Activated T-helper 1 cell treated with anti-CD3 and anti-CD28 coated beads, Interleukin-2, amount 50 U/mL, for 16 hours (primary cell): ENCODE results near the gene KCNJ12.
"Not testable (repeated sequence)": the region's sequence is repeated elsewhere in the genome, so short reads cannot be mapped to it uniquely, and the experiment has no call there.

Source experiments
- DNase-seq, 2 donors: peaks; one replicate each; pipeline ENCODE4 v3.0.0-alpha.2; 2020; ENCODE audit warnings: low read depth in 1 of 2, low spot score in 1 of 2

The KCNJ12 gene

DNA sequence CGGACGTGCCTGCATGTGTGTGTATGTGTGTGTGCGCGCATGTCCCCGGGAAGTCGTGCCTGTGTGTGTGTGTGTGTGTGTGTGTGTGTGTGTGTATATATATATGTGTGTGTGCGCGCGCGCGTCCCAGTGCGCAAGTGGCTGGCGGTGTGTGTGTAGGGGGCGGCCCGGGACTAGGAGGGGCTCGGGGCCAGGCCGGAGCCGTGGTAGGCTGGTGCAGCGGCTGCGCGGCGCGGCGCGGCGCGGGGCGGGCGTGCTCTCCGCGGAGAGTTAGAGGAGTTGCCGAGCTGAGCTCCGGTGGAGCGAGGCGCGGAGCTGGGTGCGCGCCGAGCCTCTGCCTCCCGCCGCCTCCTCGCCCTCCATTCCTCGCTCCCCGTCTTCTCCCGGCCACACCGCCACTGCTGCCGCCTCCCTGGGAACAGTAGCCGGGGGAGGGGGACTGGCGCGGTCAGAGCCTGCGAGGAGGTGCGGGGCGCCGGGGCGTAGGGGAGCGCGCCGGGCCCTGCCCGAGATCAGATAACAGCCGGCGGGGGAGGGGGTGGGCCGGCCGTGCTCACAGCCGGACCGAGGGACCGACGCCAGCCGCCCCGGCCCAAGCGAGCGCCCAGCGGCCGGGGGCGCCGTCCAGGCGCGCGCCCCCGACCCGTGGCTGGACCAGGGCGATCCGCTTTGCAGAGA lies at the start of gene KCNJ12:
Gene KCNJ12, plus strand, starts transcription at position 277 of the 678 bp plus-strand sequence. CDS start 38,986 bp downstream, outside the sequence.
- DNase-seq = no peak

DNA sequence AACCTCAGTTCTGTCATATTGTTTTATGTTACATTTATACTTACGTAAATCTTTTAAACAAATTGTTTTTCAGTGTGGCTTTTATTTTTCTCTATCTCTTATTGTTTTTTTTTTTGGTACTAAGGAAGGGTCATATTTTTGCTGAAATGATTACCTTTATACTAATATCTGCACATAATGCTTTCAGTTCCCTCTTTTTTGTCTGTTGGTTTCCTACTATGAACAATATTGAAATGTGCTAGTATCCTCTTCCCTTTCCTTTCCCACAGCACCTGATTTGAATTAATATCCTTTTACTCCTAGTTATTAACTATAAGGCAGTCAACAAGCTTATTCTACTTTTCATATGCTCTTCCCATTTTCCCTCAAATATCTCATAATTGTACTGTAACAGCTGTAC lies 48.2 kb upstream of the KCNJ12 start:
- DNase-seq = not testable (repeated sequence)

DNA sequence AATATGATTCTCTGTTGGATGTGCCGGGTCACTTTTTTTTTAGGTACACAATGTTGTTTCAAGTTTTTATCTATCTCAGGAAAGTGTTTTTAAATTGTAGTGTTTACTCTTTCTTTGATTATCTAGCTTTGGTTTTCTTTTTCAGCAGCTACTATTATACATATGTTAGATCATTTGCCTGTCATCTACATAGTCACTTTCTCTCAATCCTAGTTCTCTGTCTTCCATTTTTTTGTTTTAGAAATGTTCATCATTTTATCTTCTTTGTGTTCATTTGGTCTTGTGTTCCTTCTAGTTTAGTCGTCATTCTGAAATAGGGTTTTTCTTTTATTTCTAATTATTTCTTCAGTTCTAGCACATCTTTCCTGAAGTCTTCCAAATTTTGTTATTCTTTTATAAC lies 47.4 kb upstream of the KCNJ12 start:
- DNase-seq = not testable (repeated sequence)

DNA sequence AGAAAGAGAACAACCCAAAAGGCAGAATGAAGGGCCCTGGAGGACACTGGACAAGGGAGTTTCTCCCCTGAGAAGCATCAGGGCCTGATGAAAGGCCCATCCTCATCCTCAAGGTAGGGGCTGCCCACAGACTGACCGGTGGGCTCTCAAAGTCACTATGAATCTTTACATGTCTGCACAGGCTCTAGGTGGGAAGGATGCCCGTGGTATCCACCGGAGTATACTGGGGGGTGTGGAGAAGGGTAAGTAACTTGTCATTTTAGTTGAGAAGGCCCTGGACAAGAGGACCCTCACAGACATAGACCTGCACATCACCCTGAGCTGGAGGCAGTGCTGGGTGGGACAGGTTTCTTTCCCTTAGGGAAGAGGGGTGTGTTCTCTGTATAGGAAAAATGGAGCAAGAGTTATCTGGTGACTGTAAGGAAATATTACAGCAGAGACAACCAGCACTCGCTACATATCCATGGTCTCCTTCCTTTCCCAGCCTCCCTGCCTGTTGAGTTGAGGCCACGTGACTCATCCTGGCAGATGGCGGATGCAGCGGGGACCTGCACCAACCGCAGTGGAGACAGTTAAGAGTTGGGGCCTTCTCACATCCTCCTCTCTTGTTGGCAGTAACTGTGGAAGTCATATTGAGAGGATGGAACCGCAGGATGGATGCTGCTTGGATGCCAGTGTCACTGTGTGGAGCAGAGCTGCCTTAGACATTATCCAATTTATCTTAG lies 45.6 kb upstream of the KCNJ12 start:
- DNase-seq = no peak

DNA sequence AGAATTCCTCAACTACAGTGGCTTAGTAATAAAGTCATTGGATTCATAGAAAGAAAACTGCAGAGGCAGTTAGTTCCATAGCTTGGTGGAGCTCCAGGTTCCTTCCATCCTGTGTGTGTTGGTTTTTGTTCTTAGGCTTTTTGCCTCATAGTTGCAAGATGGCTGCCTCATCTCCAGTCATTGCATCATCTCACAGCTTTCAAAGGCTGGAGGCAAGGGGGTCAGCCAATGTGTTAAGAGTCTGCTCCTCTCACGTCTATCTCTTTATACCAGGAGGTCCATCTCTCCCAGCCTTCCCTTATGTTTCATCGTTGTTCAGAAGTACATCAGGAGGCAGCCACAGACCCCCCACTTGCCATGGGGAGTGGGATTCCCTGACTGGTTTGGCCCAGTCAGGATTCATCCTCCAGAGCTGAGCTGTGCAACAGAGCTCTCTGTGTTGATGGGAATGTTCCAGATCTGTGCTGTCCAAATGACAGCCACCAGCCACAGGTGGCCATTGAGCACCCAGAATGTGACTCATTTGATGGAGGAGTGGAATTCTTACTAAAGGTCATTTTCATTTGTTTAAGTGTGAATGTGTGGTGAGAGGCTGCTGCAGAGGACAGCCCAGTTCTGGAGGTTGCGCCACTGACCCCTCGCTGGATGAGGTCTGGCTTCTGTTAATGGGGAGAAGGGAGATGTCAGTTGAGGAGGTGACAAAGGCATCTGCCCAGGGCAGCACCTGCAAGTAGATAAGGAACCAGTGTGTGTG lies 39.4 kb upstream of the KCNJ12 start:
- not testable (repeated sequence) for DNase-seq

DNA sequence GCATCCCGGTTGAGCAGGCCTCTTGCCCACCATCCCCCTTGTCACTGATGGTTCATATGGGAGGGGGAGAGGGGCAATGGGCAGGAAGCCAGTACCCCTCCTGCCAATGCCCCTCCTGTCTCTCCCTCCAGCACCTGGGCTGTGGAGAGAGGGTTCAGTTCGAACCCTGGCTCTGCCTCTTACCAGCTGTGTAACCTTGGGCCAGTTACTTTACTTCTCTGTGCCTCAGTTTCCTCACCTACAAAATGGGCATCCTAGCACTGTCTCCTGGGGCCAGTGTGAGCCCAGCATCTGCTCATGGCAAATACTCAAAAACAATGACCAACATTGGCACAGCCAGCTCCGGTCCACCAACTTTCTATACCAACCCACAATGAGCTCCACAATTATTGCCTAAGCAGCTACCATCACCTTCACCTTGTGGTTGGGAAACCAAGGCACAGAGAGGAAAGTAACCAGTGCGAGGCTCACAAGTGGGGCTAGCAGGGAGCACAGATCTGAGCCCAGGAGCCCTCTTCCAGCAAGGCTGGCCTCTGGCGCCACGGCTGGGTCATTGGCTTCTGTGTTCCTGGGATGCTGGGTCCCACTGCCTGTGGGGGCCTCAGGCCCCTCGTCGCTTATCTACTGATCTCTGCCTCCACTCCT lies 38.1 kb upstream of the KCNJ12 start:
- not testable (repeated sequence) for DNase-seq

- no peak for DNase-seq
Observed at GRCh38 chr17:21339011-21339410, 37.1 kb upstream of the KCNJ12 start.

DNA sequence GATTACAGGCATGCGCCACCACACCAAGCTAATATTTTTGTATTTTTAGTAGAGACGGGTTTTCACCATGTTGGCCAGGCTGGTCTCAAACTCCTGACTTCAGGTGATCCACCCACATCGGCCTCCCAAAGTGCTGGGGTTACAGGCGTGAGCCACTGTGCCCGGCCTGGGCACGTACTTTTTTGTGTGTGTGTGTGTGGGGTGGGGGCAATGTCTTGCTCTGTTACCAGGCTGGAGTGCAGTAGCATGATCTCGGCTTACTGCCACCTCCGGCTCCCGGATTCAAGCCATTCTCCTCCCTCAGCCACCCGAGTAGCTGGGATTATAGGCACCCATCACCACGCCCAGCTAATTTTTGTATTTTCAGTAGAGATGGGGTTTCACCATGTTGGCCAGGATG lies 36.6 kb upstream of the KCNJ12 start:
- not testable (repeated sequence) for DNase-seq

DNA sequence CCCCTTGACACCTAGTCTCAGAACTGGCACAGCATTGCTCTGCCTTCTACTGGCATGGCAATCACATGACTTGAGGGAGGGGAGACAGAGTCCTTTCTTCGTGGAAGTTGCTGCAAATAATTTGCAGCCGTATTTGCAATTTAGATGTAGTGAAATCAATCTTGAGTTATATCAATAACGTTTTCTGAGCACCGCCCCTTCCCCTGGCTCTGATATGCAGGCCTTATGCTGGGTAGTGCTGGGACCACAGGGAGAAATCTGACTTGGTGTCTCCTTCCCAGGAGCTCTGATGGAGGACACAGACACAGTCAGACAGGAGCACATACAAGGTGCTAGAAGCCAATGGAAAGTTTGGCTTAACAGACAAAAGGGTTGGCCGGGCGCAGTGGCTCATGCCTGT lies 35.8 kb upstream of the KCNJ12 start:
- not testable (repeated sequence) for DNase-seq

DNA sequence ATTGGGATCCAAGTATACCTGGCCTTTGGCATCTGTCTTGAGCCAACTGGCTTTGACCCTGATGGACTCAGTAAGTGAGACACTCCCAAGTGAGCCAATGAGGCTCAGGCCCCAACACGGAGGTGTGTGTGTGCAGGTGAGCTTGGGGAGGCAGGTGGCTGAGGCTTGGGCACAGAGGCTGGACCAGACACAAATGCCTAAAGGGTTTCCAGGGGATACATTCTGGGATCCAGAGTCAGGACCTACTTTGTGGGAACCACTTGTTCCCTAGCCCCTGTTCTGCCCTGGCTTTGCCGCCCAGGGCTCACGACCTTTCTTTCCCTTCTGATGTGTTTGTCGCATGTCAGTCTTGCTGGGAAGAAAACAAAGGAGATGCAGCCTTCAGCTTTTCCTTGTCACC lies 34.9 kb upstream of the KCNJ12 start:
- DNase-seq = not testable (repeated sequence)

DNA sequence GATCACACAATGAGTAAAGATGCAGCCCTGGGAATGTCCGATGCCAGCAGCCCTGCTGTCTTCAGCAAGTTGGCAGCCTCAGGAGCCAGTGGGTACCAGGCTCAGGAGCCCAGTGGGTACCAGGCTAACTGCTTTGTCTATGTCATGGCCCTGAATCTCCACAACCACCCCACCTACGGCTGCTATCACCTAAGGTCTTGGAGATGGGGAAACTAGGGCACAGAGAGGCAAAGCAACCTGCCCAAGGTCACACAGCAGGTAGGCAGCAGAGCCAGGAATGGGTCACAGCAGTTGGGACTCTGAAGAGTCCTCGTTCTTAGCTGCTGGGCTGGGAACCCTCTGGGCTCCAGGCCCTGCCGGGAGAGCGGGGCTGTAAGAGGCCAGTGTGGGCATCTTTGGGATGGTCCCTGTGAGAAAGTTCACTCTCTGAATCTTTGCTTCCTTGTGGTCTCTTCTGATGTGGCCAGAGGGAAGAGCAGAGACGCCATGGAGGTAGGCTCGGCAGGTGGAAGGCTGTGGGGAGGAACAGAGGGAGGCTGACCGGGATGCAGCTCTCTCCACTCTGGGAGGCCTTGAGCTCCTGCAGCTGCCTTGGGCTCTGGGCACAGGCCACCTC lies 34.1 kb upstream of the KCNJ12 start:
- DNase-seq = peak in 1 of 2 donors; percentile 1

DNA sequence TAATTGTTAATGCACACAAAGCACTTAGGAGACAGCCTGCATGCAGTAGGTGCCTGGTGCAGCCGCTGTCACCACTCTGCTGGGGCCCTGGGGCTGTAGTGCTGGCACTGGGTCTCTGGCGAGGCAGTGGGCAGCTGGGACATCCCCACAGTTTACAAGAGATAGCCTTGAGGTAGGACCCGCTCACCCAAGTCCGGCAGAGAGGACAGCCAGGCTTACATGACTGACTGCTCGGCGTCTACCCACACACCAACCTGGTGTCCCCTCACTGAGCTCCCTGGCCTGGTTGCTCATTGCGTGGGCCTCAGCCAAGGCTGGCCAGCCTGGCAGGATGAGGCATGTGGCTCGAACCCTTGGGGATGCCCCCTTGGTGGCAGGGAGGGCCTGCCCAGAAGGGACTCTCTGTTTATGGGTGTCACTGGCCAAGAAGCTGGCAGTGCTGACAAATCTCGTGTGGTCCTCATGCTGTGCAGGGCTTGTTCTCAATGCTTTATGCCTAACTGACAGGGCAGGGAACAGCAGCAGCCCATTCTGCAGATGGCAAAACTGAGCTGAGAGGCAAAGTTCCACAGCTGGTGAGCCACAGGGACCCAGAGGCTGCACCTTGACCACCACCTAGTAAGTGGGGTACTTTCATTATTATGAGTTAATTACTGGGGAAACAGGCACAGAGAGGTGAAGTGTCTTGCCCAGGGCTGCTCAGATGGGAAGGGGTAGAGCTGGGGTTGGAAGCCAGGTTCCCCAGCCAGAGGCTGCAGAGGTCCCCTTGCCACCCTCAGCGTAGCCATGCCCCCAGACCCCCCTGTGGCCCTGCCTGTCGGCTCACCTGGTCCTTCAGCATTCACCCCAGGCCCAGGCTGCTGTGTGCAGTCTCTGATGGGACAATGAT lies 32.9 kb upstream of the KCNJ12 start:
- DNase-seq = peak in 1 of 2 donors; percentile 2

GRCh38 chr17:21344801-21345200 lies 31.4 kb upstream of the KCNJ12 start:
- not testable (repeated sequence) for DNase-seq

DNA sequence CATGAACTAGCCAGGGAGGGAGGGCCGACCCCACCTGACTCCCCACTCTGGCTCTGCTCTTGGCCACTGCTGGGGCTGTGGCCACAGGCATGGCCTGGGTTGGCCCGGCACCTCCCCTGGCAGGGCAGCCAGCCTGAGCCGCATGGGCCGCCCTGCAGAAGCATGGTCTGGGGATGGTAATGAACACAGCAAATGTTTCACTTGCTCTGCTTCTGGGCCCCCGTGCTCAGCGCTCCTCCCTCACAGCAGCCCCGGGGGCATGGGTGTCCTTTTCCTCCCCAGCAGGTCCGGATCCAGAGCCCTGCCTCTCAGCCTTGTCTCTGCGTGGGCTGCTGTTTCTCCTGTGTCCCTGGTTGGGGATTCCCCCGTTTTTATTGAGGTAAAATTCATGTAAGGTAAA lies 30.9 kb upstream of the KCNJ12 start:
- no peak for DNase-seq

DNA sequence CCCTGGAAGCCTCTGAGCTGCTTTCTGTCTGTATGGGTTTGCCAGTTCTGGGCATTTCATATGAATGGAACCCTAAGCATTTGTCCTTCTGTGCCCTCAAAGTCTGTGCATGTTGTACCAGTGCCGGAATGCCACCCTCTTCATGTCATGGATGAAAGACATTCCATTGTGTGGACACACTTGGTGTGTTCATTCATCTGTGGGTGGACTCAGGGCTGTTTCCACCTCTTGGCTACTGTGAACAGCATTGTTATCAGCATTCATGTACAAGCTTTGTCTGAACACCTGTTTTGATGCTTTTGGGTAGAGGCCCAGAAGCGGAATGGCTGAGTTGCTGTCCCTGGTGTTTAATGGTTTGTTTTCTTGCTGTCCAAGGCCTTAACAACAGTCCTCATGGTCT lies 30.1 kb upstream of the KCNJ12 start:
- DNase-seq = not testable (repeated sequence)

DNA sequence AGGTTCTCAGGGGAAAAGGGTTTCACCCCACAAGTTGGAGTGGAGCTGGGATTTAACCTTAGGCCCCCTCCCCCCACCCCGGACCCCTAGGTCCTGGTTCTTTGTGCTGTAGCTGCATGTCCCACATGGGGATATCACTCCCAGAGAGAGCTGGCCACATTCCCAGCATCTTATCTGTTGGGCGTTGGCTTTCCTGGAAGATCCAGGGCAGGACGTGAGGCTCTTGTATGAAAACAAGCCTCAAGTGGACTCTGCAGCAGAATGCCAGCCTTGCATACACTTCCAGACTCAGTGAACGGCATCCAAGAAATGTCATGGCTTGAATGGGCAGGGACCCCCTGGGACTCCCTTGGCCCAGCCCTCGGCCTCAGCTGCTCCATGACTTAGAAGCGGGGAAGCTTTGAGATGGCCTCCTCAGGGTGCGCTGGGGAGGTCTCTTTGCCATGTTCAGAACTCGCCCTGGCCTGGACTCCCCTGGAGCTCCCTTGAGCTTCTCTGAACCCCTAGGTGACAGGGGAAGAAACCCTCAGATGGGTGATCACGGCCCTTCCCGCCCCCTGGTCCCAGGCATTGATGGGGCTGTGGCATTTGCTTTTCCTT lies 29.4 kb upstream of the KCNJ12 start:
- not testable (repeated sequence) for DNase-seq

- DNase-seq = not testable (repeated sequence)
Observed at GRCh38 chr17:21347660-21348059, 28.5 kb upstream of the KCNJ12 start.

- not testable (repeated sequence) for DNase-seq
Observed at GRCh38 chr17:21348081-21348925, 27.9 kb upstream of the KCNJ12 start.

- not testable (repeated sequence) for DNase-seq
Observed at GRCh38 chr17:21348926-21349261, 27.3 kb upstream of the KCNJ12 start.
